ENCODE results near the gene XXYLT1.

XXYLT1 gene

GRCh38 chr3:195151402-195151801, 119.6 kb downstream of the XXYLT1 start:
- no peak for DNase-seq (ENCODE audit: low spot score)

DNA sequence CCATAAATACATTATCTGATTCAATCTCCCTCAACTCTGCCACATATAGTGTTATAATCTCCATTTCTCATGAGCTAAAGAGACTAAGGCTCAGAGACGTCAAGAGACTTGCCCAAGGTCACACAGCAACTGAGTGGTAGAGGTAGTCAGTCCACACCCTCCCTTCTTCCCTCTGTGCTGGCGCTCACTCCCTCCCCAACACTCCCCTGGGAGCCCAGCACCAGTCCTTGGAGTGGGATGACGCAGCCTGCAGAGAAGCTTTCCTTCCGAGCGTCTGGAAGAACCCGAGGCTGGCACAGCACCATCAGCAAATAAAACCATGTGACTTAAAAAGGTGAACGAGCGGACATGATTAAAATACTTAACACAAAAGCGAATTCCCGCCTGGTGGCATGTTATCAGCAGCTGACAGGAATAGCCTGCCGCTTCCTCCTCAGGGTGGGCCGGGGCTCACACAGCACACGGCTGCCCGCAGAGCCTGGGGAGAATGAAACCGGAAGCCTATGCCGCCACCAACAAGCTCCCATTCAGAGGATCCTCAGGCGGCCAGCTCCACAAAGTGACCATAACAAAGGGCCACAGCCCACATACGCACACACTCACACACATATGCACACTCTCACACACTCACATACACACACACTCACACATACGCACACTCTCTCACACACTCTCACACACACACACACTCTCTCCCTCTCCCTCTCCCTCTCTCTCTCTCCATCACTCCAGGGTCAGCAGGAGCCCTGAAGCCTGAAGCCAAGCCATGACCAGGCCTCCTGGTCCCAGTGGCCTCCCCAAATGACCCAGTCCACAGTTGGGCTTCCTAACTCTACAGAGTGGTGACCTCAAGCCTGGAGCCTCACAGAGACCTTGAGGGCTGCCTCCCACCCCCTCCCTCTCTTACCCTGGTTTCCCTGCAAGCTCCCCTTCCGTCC, 120.5 kb downstream of the XXYLT1 start:
- peak; percentile 61 for DNase-seq (ENCODE audit: low spot score)

- DNase-seq (ENCODE audit: low spot score) = no peak
Observed at GRCh38 chr3:195149292-195150030, 121.5 kb downstream of the XXYLT1 start.

DNA sequence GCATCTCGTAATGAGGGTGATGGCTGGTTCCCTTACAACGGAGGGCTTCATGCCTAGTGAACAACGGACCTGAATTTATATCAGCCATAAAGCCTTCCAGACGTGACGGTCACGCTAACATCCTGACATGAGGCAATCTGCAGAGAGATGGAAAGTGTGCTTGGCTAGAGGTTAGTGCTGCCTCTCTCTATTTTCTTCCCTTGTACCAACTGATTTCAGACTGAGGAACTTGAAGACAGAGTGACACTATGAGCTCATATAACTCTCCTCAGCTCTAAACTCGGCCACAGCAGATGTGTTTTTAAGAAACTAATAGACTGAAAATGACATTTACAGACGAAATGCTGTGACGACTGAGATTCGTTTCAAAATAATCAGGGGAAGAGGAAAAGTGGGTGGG, 122.4 kb downstream of the XXYLT1 start:
- DNase-seq (ENCODE audit: low spot score) = no peak

DNA sequence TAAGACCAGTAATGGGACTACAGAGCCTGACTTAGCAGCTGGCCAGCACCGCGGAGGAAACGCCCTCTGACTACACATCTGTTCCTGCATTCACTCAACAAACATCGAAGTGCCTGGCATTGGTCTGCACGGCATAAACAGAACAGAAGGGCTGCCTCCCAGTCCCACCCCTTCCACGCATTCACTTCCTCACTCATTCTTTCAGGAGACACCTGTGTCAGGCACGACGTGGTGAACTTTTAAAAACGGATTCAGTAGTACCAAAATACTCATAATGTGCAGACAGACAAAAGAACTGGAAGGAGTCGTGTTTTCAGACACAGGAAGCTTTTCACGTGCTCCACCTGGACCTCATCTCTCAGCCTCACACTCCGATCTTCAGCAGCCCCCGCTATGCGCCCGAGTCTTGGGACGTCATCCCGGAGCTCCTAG, 123.3 kb downstream of the XXYLT1 start:
- no peak for DNase-seq (ENCODE audit: low spot score)

DNA sequence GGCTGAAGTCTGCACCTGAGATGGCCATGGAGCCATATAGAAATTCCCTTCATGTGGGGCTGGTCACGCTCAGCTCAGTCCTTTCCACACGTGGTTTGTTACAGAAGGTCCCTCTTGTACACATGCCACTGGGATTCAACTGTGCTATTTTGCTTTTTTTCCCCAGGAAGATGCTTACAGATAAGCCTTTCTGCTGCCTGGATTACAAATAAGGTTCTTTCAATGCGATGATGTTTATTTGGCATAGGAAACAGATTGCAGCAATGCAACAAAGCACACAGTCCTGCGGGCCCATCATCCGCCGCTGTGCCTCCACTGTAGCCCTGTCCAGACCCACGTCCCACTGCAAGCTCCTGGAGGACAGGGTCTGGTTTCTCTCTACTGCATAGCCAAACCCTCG, 124.8 kb downstream of the XXYLT1 start:
- DNase-seq (ENCODE audit: low spot score) = no peak

- DNase-seq (ENCODE audit: low spot score) = no peak
Observed at GRCh38 chr3:195145579-195145978, 125.4 kb downstream of the XXYLT1 start.

- no peak for DNase-seq (ENCODE audit: low spot score)
Observed at GRCh38 chr3:195143221-195143620, 127.7 kb downstream of the XXYLT1 start.

GRCh38 chr3:195142519-195142918, 128.4 kb downstream of the XXYLT1 start:
- no peak for DNase-seq (ENCODE audit: low spot score)

DNA sequence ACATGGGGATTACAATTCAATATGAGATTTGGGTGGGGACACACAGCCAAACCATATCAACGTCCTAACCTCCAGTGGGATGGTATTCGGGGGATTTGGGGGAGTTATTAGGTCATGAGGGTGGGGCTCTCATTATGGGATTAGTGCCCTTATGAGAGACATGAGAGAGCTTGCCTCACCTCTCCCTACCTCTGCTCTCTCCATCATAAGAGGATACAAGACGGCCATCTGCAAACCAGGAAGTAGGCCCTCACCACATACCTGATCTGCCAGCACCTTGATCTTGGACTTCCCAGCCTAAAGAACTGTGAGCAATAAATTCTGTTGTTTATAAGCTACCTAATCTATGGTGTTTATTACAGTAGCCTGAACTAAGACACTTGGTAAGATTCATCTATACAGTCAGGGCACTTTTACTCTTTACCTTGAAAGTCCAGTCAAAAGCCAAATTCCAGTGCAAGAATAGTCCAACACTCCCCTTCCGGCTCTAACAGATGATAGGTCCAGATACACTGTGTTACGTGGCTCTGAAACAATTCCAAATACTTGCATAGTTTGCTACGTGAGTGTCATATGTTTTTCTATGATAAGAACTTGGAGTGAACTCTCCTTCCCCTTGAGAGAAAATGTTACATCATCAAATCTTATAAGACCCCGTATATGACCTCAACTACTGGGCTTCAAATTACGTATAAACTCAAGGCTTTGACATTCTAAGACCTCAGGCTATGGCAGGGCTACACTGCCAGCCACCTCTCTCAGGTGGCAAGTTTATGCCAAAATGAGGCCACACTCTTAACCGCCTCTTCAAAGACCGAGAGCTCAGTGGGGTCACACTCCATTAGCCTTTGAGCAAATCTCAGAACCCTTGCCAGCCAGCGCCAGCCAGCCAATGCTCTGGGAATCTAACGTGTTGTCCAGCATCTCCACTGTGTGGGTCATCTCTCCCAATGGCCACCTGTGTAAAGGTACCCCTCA, 129.9 kb downstream of the XXYLT1 start:
- no peak for DNase-seq (ENCODE audit: low spot score)

GRCh38 chr3:195140410-195140809, 130.5 kb downstream of the XXYLT1 start:
- no peak for DNase-seq (ENCODE audit: low spot score)

GRCh38 chr3:195139876-195140240, 131.1 kb downstream of the XXYLT1 start:
- DNase-seq (ENCODE audit: low spot score) = no peak

DNA sequence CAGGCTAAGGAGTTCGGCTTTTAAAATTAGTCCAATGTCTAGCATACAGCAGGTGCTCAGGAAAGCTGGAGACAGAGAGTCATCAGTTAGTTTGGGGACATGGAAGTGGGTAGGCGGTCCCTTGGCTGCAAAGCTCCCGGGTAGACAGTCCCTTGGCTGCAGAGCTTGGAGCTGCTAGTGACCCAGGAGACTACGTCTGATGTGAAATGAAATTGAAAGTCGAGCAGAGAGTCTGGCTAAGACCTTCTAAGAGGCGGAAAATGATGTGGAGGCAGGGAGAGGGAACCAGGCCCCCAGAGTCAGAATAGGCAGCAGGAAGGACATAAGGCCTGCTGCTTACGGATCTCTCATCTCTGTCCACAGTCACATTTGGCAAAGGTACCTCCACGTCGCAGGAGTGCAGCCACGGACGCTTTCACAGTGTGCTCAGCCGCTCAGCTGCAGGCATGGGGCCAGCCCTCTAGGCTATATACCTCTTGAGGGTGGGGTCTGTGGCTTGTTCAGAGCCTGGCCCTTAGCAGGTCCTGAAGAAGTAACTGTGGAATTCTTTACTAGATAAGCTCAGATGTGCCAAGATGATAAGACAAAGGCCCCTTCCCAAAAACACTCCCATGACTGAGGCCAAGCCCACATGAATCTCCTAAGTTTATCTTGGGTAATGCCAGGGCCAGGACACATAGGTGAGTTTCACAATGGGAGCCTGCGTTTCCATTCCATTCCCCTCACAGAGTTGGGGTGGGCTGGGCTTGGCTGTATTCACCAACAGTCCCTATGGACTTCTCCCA, 131.7 kb downstream of the XXYLT1 start:
- no peak for DNase-seq (ENCODE audit: low spot score)

- no peak for DNase-seq (ENCODE audit: low spot score)
Observed at GRCh38 chr3:195137638-195138588, 133.0 kb downstream of the XXYLT1 start.

- DNase-seq (ENCODE audit: low spot score) = no peak
Observed at GRCh38 chr3:195135917-195136316, 135.0 kb downstream of the XXYLT1 start.

DNA sequence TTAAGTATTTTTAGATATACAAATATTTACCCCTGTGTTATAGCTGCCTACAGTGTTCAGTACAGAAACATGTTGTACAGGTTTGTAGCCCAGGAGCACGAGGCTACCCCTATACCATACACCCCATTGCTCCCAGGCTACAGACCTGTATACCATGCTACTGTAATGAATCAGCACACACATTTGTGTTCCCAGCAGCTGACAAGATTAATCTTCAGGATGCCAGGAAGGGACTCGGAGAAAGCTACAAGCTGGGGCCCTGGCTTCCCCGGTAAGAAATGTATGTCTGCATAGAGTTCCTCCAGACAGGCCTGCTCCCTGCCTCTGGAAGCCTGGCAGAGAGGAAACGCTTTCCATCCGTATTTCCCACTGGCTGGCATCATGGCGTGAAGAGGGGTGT, 136.5 kb downstream of the XXYLT1 start:
- DNase-seq (ENCODE audit: low spot score) = no peak

DNA sequence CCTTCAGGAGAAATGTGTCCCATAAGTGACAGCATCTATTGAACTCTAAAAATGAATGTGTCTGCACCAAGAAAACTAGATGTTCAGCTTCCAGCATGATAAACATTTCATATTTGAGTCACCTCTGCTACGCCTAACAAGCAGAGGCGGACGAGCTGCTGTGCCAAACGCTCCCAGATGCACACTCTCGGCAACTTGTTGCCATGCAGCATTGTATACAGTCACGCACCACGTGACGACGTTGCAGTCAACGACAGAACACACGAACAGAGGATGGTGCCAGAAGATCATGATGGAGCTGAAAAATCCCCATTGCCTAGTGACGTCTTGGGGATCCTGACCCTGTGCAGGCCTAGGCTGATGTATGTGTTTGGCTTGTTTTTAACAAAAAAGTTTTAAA, 137.5 kb downstream of the XXYLT1 start:
- DNase-seq (ENCODE audit: low spot score) = peak; percentile 61

GRCh38 chr3:195133013-195133412, 137.9 kb downstream of the XXYLT1 start:
- DNase-seq (ENCODE audit: low spot score) = no peak

GRCh38 chr3:195131176-195131575, 139.8 kb downstream of the XXYLT1 start:
- DNase-seq (ENCODE audit: low spot score) = no peak
